ES-I3 (cell line): ENCODE results near the gene SGPL1.

Experiments
- H3K36me3 ChIP-seq: 2 replicates; pipeline ENCODE4 v1.6.1; 2013; ENCODE audit warnings: mild to moderate bottlenecking, low read length, control low read depth, moderate library complexity; ENCODE audit not compliant: insufficient read depth
- H3K4me1 ChIP-seq: 2 replicates; pipeline ENCODE4 v1.6.1; 2013; ENCODE audit warnings: mild to moderate bottlenecking, control low read depth, low read length; ENCODE audit not compliant: insufficient read depth
- H3K9ac ChIP-seq: 2 replicates; pipeline ENCODE4 v1.6.1; 2013; ENCODE audit warnings: low read depth, mild to moderate bottlenecking, low read length, moderate library complexity
- H3K9me3 ChIP-seq: 2 replicates; pipeline ENCODE4 v1.6.1; 2013; ENCODE audit warnings: mild to moderate bottlenecking, low read length, moderate library complexity; ENCODE audit not compliant: control insufficient read depth, insufficient read depth

SGPL1 gene

GRCh38 chr10:70903262-70903921 is 87.6 kb downstream of the SGPL1 start:
- no peaks in the 10 kb centered on the region for H3K9me3 ChIP-seq
- no peaks in the 10 kb centered on the region for H3K4me1 ChIP-seq
- no peaks in the 10 kb centered on the region for H3K36me3 ChIP-seq
- H3K9ac ChIP-seq = no peak overlapping the region

- H3K36me3 ChIP-seq = no peaks in the 10 kb centered on the region
- H3K9ac ChIP-seq = no peak overlapping the region
- no peaks in the 10 kb centered on the region for H3K9me3 ChIP-seq
- H3K4me1 ChIP-seq = no peaks in the 10 kb centered on the region
Measured at GRCh38 chr10:70905071-70906021, 89.6 kb downstream of the SGPL1 start.

GRCh38 chr10:70906031-70906783 is 90.5 kb downstream of the SGPL1 start:
- Histone ChIP-seq H3K9me3 (no peaks in the 10 kb centered on the region), H3K4me1 (no peaks in the 10 kb centered on the region), H3K36me3 (no peaks in the 10 kb centered on the region), H3K9ac (no peak overlapping the region)

GRCh38 chr10:70906953-70907636 is 91.3 kb downstream of the SGPL1 start:
- no peak overlapping the region for H3K9ac ChIP-seq
- no peaks in the 10 kb centered on the region for H3K4me1 ChIP-seq
- H3K9me3 ChIP-seq = no peaks in the 10 kb centered on the region
- no peaks in the 10 kb centered on the region for H3K36me3 ChIP-seq

GRCh38 chr10:70907637-70908405 is 92.1 kb downstream of the SGPL1 start:
- Histone ChIP-seq H3K9me3 (no peaks in the 10 kb centered on the region), H3K9ac (no peak overlapping the region), H3K4me1 (no peaks in the 10 kb centered on the region), H3K36me3 (no peaks in the 10 kb centered on the region)

- Histone ChIP-seq H3K9me3 (no peaks in the 10 kb centered on the region), H3K9ac (no peak overlapping the region), H3K4me1 (no peaks in the 10 kb centered on the region), H3K36me3 (no peaks in the 10 kb centered on the region)
Measured at GRCh38 chr10:70908406-70909296, 92.9 kb downstream of the SGPL1 start.

- Histone ChIP-seq H3K36me3 (no peaks in the 10 kb centered on the region), H3K9ac (no peak overlapping the region)
Measured at GRCh38 chr10:70909326-70909935, 93.7 kb downstream of the SGPL1 start.

GRCh38 chr10:70910486-70911341 is 95.0 kb downstream of the SGPL1 start:
- Histone ChIP-seq H3K9me3 (no peaks in the 10 kb centered on the region), H3K4me1 (no peaks in the 10 kb centered on the region), H3K36me3 (no peaks in the 10 kb centered on the region), H3K9ac (no peak overlapping the region)

More at GRCh38 chr10:70909326-70909935, 93.7 kb downstream of the SGPL1 start:
- no peaks in the 10 kb centered on the region for H3K4me1 ChIP-seq
- H3K9me3 ChIP-seq = no peaks in the 10 kb centered on the region

GRCh38 chr10:70911386-70911785 is 95.6 kb downstream of the SGPL1 start:
- Histone ChIP-seq H3K9me3 (no peaks in the 10 kb centered on the region), H3K36me3 (no peaks in the 10 kb centered on the region), H3K4me1 (no peaks in the 10 kb centered on the region), H3K9ac (no peak overlapping the region)

- no peaks in the 10 kb centered on the region for H3K36me3 ChIP-seq
- H3K9me3 ChIP-seq = no peaks in the 10 kb centered on the region
- no peaks in the 10 kb centered on the region for H3K4me1 ChIP-seq
- no peak overlapping the region for H3K9ac ChIP-seq
Measured at GRCh38 chr10:70912556-70912955, 96.8 kb downstream of the SGPL1 start.

GRCh38 chr10:70913191-70913892 is 97.6 kb downstream of the SGPL1 start:
- no peaks in the 10 kb centered on the region for H3K4me1 ChIP-seq
- no peaks in the 10 kb centered on the region for H3K9me3 ChIP-seq
- H3K36me3 ChIP-seq = no peaks in the 10 kb centered on the region
- H3K9ac ChIP-seq = no peak overlapping the region
